ENCODE results near the gene DHX16. TPM values are rescaled to one million over a fixed set of nuclear protein-coding genes. Genes with fewer than 3 reads are reported as not detected.

DHX16 gene
- total RNA-seq, 4 donors from 2014 or later = 25.0 to 37.0 (median 32.9) TPM

DNA sequence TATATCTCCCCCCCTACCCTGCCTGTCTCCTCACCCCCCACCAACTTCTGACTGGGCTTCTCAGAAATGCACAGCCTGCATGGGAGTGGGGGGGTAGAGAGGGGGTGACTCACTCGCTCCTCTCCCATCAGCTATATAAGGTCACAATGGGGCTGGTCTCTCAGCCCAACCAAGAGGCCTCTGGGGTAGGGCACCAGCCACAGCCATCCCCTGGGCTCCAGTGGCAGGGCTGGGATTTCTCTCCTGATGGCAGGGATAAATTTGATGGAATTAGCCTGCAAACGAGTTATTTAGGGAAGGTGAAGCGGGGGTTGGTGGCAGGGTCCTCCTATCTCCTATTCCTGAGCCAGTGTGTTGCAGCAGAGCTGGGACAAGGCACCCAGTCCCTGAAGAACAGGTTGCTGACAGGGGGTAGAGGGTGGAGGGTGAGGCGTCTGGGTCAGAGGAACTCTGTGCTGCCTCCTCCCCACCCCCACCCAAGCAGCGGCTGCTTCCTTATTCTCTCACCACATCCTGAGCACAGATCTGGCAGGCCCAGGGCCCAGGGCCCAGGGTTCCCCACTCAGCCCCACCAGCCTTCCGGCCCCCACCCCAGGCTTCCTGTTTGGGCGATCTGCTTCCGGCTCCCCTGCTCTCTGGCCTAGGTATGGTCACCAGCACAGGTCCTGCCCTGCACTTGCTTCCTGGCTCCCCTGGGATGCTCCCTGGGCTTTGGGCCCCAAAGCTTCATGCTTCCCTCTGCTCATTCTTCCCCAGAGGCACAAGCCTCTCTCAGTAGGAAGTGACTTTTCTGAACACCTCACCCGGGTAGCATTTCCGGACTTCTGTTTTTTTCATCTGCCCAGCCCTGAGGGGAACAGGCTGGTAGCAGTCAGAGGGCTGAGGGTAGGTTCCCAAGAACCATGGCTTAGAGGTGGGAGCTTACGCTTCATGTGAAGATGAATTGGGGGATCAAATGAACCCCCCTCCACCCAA lies 9.6 kb upstream of the DHX16 start:
- WGBS, 2 donors = 7 to 12% methylated on average over 11 of the region's 11 CpGs
- intact Hi-C loops (cut with DNase I; ENCODE audit: low total_unique reads) = no loop called here
- TF ChIP-seq, protein P1, sequence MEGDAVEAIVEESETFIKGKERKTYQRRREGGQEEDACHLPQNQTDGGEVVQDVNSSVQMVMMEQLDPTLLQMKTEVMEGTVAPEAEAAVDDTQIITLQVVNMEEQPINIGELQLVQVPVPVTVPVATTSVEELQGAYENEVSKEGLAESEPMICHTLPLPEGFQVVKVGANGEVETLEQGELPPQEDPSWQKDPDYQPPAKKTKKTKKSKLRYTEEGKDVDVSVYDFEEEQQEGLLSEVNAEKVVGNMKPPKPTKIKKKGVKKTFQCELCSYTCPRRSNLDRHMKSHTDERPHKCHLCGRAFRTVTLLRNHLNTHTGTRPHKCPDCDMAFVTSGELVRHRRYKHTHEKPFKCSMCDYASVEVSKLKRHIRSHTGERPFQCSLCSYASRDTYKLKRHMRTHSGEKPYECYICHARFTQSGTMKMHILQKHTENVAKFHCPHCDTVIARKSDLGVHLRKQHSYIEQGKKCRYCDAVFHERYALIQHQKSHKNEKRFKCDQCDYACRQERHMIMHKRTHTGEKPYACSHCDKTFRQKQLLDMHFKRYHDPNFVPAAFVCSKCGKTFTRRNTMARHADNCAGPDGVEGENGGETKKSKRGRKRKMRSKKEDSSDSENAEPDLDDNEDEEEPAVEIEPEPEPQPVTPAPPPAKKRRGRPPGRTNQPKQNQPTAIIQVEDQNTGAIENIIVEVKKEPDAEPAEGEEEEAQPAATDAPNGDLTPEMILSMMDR (IDR thresholded peaks at IDR 0.05) = no peak
- TF ChIP-seq POLR2A (IDR thresholded peaks at IDR 0.05) = no peak
- peak; percentile 82 to 97 for DNase-seq (ENCODE audit: low spot score in 2 of 2)
- H3K4me3 ChIP-seq (ENCODE audit: low read depth, poor library complexity, severe bottlenecking) = peak overlapping the region; percentile 44

DNA sequence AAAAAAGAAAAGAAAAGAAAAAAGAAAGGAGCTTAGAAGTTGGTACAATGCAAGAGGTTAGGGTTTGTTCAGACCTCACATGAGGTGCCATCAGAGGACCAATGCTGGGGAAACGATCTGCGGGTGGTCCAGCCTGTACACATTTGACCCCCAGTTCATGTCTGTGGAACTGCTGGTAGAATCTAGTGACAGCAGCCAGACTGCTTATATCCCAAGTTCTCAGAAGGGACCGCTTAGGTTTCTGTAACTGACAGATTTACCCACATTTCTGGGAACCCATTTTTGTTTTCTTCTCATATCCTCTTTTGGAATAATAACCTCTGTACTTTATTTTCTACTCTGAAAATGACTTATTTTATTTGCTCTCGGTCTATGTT lies 8.9 kb upstream of the DHX16 start:
- 27 to 29% methylated on average over 4 of the region's 4 CpGs for WGBS, 2 donors
- intact Hi-C loops (cut with DNase I; ENCODE audit: low total_unique reads) = no loop called here
- no peak for TF ChIP-seq POLR2A (IDR thresholded peaks at IDR 0.05)
- TF ChIP-seq, protein P1 (IDR thresholded peaks at IDR 0.05) = no peak
- H3K4me3 ChIP-seq (ENCODE audit: low read depth, poor library complexity, severe bottlenecking) = no peak overlapping the region
- DNase-seq (ENCODE audit: low spot score in 2 of 2) = no peak

DNA sequence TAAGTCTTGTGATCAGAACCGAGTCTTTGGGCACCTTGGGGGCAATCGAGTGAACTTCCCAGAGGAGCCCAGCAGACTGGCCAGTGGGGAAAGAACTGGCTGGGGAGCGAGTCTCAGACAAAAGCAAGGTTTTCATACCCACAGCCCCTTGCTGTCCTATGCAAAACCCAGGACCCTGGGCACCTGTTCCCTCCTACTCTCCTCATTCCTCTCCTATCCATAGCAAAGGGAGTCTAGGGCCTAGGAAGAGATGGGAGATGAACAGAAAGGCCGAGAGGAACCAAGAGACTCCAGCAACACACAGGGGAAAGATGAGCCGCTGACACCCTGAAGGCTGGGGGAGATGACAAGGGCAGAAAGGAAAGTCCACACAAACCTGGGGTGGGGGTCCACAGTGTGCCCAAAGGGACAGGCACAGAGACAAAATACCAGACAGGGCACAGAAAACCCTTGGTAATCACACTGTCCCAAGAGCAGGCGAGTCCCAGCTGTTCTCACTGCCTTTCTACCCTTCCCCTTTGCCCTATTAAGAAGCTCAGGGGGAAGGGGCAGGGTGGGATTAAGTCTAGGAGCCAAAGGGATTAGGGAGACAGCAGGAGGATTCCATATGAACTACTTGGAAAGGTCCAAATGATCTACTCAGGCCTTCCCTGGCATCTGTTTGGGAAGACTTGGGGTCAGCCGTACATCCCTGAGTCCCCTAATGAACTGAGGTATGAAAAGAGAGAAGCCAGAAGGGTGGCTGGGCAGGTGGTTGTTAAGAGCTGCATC lies 7.1 kb upstream of the DHX16 start:
- intact Hi-C loops (cut with DNase I; ENCODE audit: low total_unique reads) = no loop called here
- TF ChIP-seq, protein P1 (IDR thresholded peaks at IDR 0.05) = no peak
- no peak for TF ChIP-seq POLR2A (IDR thresholded peaks at IDR 0.05)
- 47 to 66% methylated on average over 7 of the region's 7 CpGs for WGBS, 2 donors
- DNase-seq (ENCODE audit: low spot score in 2 of 2) = no peak
- no peak overlapping the region for H3K4me3 ChIP-seq (ENCODE audit: low read depth, poor library complexity, severe bottlenecking)

GRCh38 chr6:30678964-30679726 lies 6.3 kb upstream of the DHX16 start:
- no peak overlapping the region for H3K4me3 ChIP-seq (ENCODE audit: low read depth, poor library complexity, severe bottlenecking)
- intact Hi-C loops (cut with DNase I; ENCODE audit: low total_unique reads) = loop anchor here (1.0 kb wide), 1 partner anchor 44 kb away; no protein-coding TSS in a partner anchor
- WGBS, 2 donors = 10 to 11% methylated on average over 30 to 31 of the region's 31 CpGs
- DNase-seq (ENCODE audit: low spot score in 2 of 2) = peak; percentile 73 to 97
- TF ChIP-seq POLR2A (IDR thresholded peaks at IDR 0.05) = no peak
- TF ChIP-seq, protein P1 (IDR thresholded peaks at IDR 0.05) = peak in 2 of 3 donors; percentile 7 to 97

DNA sequence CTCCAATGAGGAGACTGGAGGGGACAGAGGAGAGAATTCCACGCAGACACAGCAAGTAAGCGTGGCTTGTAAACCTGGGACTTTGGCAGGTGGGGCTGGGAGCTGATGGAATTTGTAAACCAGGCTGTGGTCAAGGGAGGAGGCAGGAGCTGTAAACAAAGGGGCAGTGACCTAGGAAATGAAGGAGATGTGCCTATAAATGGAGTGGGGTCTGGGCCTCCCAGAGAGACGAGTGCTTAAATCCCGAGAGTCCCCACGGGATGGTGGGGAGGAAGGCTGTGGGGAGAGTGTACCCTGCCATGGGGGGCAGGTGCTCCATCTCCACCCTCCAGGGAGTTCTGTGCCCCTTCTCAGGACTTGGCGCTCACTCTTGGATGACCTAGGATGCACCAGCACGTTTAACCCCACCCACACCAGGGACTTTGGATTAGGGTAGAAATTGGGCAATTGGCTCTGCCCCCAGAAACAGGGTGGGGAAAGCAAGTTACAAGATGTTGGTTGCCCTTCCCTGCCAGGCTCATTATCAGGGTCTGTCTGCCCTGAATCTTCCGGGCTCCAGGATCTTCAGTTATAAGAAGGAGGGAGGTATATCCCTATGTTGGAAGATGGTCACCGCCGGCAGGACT lies 4.0 kb upstream of the DHX16 start:
- DNase-seq (ENCODE audit: low spot score in 2 of 2) = no peak
- no peak overlapping the region for H3K4me3 ChIP-seq (ENCODE audit: low read depth, poor library complexity, severe bottlenecking)
- 70 to 73% methylated on average over 10 of the region's 10 CpGs for WGBS, 2 donors
- intact Hi-C loops (cut with DNase I; ENCODE audit: low total_unique reads) = no loop called here
- TF ChIP-seq POLR2A (IDR thresholded peaks at IDR 0.05) = no peak
- TF ChIP-seq, protein P1 (IDR thresholded peaks at IDR 0.05) = no peak

All from lower leg skin (tissue), 4 donors.